NAMALWA (cell line): Measurements from ENCODE around the gene STK38.
"Not testable (repeated sequence)": the region's sequence is repeated elsewhere in the genome, so short reads cannot be mapped to it uniquely, and the experiment has no call there.

ENCODE experiments used
- DNase-seq: peaks from one replicate; pipeline ENCODE4 v3.0.0-alpha.2; 2015; ENCODE audit warnings: low spot score

Gene STK38

DNA sequence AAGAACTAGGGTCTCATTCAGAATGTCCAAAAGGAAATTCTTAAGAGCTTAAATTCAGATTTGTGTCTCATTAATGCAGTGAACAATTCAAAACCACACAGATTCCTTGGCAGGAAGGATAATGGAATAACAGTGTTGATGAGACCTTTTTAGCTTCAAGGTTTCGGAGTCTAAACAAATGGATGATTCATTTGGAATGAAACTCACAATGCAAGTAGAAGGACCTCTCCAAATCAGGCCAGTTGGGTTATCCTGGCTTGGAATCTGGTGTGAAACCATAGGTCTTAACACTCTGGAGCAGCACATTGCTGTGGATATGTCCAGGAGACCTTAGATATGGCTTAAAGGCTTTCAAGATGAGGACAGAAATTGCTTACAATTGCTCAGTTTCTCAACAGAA lies 59.6 kb downstream of the STK38 start:
- DNase-seq = no peak

DNA sequence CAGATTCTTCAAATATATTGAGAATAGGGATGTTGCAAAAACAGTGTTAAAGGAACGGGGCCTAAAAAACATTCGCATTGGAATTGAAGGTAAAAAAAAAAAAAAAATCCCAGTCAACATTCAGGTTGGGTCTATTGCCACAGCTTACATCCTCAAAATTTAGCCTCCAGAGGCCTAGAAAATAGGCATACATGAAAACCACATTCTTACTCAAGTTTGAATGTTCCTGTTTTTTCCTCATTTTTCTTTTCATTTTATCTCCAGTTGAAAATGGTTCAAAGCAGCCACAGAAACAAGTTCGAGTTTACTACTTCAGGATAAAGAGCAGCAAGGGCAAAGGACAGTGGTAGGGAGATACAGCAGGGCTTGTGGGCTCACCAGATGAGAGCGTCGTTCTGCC lies 62.5 kb downstream of the STK38 start:
- DNase-seq = no peak

DNA sequence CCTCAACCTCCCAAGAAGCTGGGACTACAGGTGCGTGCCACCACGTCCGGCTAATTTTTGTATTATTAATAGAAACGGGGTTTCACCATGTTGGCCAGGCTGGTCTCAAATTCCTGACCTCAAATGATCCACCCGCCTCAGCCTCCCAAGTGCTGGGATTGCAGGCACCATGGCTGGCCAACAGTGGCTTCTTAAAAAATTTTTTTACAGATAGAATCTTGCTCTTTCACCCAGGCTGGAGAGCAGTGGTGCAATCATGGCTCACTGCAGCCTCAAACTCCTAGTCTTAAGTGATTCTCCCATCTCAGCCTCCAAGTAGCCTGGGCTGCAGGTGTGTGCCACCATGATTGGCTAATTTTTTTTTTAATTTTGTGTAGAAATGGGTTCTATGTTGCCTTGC lies 64.0 kb downstream of the STK38 start:
- DNase-seq = not testable (repeated sequence)

DNA sequence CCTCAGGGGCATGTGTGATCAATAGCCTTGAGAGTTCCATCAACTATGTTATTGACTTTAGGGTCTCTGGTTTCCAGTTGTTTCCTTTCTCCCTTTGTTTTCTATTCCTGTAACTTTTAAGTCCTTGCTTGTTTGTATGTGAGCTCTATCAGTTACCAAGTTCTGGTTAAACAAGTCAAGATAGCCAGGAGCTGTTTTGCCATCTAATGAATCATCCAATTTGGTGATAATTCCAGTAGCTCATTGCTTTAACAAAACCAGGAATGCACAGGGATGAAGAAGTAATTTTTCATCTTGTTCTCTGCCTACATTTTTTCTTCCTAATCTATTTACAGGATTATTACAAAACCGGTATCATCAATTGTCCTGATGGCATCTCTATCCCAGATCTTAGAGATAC lies 68.0 kb downstream of the STK38 start:
- DNase-seq = no peak

DNA sequence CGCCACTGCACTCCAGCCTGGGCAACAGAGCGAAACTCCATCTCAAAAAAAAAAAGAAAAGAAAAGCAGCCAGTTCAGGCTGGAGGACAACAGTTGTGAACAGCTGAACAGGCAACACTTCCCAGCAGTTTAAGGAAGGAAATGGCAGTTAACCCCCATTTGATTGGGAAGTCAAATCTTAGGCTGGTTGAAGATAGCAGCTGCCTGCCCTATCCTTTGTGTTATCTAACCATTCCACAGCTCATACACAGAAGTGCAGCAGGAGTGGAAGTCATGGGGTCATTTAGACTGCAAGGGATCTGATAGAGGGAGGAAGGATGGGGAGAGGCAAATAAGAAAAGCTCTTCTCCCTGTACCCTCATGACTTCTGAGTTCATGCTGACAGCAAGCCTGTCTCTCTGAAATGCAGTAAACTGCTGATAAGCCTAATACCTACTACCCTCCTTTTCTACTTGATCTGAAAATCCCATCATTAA lies 69.2 kb downstream of the STK38 start:
- no peak for DNase-seq

DNA sequence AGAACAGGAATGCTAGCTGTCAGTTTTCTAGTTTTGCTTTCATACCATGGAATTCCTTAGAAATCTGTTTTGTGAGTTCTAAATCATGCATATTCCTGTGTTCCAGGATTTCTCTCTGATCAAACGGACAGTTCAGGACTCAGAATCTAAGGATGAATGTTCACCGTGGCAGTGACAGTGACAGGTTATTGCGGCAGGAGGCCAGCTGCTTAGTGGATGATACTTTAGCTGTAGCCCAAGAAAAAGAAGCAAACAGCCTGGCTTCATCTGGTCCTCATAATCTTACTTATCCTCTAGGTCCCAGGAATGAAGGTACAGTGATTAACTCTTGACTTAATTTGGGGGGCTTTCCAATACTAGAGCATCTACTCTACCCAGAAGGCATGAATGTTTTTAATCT lies 77.3 kb downstream of the STK38 start:
- DNase-seq = no peak

DNA sequence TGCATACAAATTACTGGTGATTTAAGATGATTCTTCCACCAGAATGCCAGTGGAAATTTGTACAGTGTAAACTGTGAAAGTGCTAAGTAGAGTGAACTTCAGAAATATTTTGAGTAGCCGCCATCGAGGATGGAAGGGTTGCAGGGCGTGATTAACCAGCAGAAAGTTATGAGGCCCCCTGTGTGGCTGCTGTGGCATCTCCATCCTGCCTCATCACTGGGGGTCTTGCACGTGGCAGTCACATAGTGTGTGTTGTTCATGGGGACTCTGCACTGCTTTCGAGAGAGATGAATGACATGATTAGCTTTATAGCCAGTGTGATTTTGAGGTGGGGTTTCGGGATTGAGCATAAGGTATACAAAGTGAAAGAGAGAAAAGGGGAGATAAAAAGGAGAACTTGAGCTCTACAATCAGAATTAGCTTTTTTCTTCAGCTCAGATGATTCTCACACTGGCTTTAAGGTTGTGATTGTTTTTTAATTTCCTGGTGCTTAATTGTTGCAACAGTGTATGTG lies 78.1 kb downstream of the STK38 start:
- no peak for DNase-seq

DNA sequence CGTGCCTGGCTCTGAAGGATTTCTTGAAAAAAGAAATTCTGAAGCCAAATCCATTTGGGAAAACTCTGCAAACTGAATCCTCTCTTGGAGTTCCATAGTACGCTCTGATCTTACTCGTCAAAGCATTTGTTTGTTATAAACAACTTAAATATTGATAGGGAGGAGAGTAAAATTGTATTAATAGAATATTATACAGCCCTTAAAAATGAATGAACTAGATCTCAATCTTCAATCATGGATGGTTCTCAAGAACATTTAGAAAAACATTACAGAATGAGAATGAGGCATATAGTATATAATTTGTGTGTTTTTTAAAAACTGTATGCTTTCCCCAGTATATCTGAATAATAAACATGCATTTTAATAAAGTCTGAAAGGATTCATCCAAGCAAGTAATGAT lies 79.7 kb downstream of the STK38 start:
- DNase-seq = no peak

DNA sequence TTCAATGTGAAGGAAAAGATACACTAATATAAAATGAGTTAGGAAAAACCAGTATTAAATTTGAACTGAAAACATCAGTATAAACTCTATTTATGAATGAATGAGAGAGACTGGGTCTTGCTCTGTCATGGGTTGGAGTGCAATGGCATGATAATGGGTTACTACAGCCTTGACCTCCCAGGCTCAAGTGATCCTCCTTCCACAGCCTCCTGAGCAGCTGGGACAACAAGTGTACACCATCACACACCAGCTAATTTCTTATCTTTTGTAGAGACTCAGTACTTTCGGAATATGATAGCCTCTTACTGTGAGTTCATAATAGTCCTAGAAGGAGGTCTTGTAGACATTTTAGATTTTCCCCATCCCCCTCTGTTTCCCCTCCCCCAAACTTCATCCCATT lies 83.0 kb downstream of the STK38 start:
- DNase-seq = no peak

DNA sequence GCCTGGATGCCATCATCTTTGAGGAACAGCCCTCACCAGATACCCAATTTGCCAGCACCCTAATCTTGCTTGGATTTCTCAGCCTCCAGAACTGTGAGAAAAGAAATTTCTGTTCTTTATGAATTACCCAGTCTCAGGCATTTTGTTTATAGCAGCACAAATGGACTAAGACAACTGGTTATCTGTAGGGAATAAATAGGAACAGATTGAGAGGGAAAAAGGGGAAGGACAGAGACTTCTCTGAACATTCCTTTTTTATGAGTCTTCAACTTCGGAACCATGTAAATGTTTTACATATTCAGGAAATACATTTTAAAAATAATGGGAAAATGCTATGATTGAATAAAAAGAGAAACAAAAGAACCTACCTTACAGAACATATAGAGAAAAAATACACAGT lies 83.6 kb downstream of the STK38 start:
- no peak for DNase-seq

DNA sequence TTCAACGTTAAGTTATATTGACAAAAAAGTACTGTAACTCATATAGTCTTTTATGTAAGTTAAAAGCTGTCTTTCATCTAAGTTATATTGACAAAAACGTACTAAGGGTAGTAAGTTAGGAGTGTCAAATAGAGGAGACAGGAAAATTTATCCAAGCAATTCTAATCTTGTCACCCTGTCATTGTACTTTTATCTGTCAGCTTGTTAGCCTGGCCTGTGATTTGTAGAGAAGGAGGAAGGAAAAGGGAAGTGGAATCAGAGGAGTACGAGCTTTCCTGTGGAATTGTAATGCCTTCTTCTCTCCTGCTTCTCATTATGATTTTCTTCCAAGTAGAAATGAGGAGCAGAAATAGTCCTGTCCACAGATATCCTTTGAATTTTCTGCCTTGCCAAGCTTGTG lies 85.6 kb downstream of the STK38 start:
- no peak for DNase-seq

DNA sequence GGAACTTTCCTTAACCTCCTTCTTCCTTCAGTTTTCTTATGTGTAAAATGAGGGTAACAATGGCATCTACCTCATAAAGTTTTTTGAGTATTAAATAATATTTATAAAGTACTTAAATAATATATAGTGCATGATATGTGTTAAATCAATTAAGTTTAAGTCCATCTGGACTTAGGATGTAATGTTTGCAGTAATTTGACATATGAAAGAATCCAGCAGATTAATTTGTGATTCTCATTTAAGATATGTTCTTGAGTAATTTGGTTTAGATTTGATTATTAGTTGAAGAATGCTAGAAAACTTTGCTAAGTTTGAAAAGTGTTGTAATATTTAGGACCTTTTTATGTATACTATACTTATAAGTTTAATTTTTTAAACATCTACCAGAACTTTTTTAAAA lies 86.4 kb downstream of the STK38 start:
- no peak for DNase-seq

DNA sequence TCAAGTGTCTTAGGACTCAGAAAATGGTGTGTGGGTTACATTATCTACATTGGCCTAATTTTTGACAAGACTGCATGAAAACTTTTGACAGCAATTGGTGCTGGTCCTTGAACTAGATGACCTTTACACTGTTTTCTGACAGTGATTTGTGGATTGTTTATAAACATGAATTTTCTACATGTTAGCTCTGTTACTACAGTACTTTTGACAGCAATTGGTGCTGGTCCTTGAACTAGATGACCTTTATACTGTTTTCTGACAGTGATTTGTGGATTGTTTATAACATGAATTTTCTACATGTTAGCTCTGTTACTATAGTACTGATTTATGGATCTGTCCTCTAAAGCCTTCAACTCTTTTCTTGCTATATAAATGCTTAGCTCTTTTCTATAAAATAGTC lies 87.8 kb downstream of the STK38 start:
- DNase-seq = no peak

DNA sequence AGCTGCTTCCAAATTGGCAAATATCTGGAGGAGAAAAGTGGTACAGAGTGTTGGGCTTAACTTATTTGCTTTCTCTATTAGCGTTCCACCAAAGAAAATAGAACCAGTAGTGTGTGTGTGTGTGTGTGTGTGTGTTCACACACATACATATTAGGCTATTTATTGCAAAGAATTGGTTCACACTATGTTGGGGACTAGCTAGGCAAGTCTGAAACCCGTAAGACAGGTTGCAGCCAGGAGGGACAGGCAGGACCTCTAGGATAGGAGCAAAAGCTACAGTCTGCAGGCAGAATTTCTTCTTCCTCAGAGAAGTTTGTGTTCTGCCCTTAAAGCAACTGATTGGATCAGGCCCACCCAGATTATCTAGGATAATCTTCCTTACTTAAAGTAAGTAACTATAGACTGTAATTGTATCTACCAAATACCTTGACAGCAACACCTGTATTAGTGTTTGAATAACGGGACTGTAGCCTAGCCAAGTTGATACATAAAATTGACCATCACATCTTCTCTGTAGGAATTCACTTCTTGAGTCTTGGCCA lies 91.7 kb downstream of the STK38 start:
- DNase-seq = no peak

DNA sequence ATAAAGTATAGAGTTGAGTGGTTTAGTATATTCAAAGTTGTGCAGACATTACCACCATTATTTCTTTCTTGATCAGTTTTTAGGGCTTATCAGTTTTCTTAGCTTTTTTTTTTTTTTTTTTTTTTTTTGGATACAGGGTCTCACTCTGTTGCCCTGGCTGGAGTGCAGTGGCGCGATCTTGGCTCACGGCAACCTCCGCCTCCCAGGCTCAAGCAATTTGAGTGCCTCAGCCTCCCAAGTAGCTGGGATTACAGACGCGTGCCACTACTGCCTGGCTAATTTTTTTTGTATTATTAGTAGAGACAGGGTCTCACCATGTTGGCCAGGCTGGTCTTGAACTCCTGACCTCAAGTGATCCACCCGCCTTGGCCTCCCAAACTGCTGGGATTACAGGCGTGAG lies 94.4 kb downstream of the STK38 start:
- not testable (repeated sequence) for DNase-seq

DNA sequence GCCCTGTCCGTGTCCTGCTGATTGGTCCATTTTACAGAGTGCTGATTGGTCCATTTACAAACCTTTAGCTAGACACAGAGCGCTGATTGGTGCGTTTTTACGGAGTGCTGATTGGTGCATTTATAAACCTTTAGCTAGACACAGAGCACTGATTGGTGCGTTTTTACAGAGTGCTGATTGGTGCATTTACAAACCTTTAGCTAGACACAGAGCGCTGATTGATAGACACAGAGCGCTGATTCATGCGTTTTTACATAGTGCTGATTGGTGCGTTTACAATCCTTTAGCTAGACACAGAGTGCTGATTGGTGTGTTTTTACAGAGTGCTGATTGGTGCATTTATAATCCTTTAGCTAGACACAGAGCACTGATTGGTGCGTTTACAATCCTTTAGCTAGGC lies 98.1 kb downstream of the STK38 start:
- DNase-seq = peak; percentile 13

DNA sequence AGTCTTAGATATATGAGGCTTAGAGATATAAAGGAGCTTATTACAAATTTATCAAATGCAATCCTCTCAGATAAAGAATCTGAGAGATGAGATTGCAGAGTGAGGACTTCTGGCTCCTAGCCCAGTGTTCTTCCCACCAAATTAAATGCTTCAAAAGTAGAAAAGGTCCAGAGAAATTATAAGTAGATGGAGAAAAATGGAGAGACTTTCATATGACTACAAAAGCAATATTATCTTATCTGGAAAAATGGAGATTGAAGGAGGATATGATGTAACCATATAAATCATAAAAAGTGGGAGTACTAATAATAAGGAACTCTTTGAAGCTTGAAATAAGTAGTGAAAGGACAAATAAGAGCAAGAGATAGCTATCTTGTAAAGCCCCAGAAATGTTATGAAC lies 101.7 kb downstream of the STK38 start:
- no peak for DNase-seq

DNA sequence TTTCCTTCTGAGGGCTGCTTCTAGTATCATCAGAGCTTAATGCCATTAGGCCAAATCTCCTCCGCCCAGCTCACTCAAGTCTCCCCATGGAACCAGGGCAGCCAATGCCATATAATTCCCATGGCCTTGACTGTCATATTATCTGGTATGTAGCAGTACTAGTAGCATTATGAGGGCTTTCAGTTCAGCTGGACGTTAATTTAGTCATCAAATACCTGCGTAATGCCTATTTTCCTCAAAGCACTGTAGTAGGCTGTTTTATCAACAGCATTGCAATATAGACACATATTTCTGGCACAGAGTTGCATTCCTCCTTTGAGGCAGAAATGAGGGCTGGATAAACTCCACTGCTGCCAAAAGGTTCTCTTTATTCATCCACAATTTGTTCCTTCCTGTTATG lies 102.8 kb downstream of the STK38 start:
- no peak for DNase-seq
